IMR-90 (cell line): ENCODE data around the gene CALML3. TPM values are rescaled to one million over a fixed set of nuclear protein-coding genes. Genes with fewer than 3 reads are reported as not detected.
A peak's percentile ranks its signal among the peaks of the same experiment; 100 is the strongest.
"Not testable (repeated sequence)": the region's sequence is repeated elsewhere in the genome, so short reads cannot be mapped to it uniquely, and the experiment has no call there.

Source experiments
- ATAC-seq: fragments of 200-7000 bp; cut with Tn5 transposase; 2 replicates; pipeline ENCODE4 v1.9.1; 2020; ENCODE audit warnings: low read depth, mild to moderate bottlenecking, moderate library complexity
- BruUV-seq: library from RNA; stranded (reverse); fragments of 400-500 nt; replicated peaks from 2 replicates; lab custom pipeline; 2021; lab: Mats Ljungman, UMichigan
- CTCF ChIA-PET: fragments of 300-600 bp; formaldehyde crosslinking; extraction: SDS; loops from one replicate; lab custom pipeline; 2021; ENCODE audit warnings: antibody characterized with exemption; lab: Yijun Ruan, JAX
- POLR2A ChIA-PET: fragments of 300-600 bp; sonication (Branson Sonifier 250); formaldehyde crosslinking; loops from one replicate; lab custom pipeline; 2022; ENCODE audit warnings: antibody characterized with exemption; ENCODE audit not compliant: unreplicated experiment; lab: Charles Lee
- DNase-seq: peaks from one replicate; pipeline ENCODE4 v3.0.0; 2013
- H2AFZ ChIP-seq: replicated peaks from 2 replicates; pipeline ENCODE3; 2013; ENCODE audit warnings: low read length, mild to moderate bottlenecking; ENCODE audit not compliant: poor library complexity
- H2AK5ac ChIP-seq: 2 replicates; pipeline ENCODE4 v1.6.1; 2013; ENCODE audit warnings: low read depth, low read length, inconsistent platforms
- H2AK9ac ChIP-seq: replicated peaks from 2 replicates; pipeline ENCODE3; 2013; ENCODE audit warnings: mild to moderate bottlenecking, low read depth, low read length, moderate library complexity; ENCODE audit not compliant: poor library complexity
- H2BK120ac ChIP-seq: 2 replicates; pipeline ENCODE4 v1.6.1; 2013; ENCODE audit warnings: low read depth, low read length, inconsistent platforms
- H2BK15ac ChIP-seq: 3 replicates; pipeline ENCODE4 v1.6.1; 2013; ENCODE audit warnings: low read depth, low read length, inconsistent platforms
- H2BK20ac ChIP-seq: 2 replicates; pipeline ENCODE4 v1.6.1; 2013; ENCODE audit warnings: low read depth, mild to moderate bottlenecking, inconsistent platforms, low read length, moderate library complexity
- H2BK5ac ChIP-seq: 2 replicates; pipeline ENCODE4 v1.6.1; 2013; ENCODE audit warnings: mild to moderate bottlenecking, low read depth, low read length, inconsistent platforms; ENCODE audit not compliant: poor library complexity, severe bottlenecking
- H3K14ac ChIP-seq: replicated peaks from 2 replicates; pipeline ENCODE4 v1.6.1; 2013; ENCODE audit warnings: low read depth, low read length, inconsistent platforms
- H3K18ac ChIP-seq: 2 replicates; pipeline ENCODE4 v1.6.1; 2013; ENCODE audit warnings: low read depth, low read length, control low read depth
- H3K23ac ChIP-seq: 2 replicates; pipeline ENCODE4 v1.6.1; 2013; ENCODE audit warnings: low read depth, low read length, inconsistent platforms
- H3K27ac ChIP-seq: 2 replicates; pipeline ENCODE4 v1.5.1; 2013; ENCODE audit warnings: mild to moderate bottlenecking, control low read depth, low read length; ENCODE audit not compliant: insufficient read depth
- H3K27me3 ChIP-seq: 2 replicates; pipeline ENCODE4 v1.6.1; 2013; ENCODE audit warnings: low read length; ENCODE audit not compliant: control insufficient read depth, insufficient read depth
- H3K36me3 ChIP-seq: 2 replicates; pipeline ENCODE4 v1.6.1; 2013; ENCODE audit warnings: low read length, mixed read lengths; ENCODE audit not compliant: control insufficient read depth, insufficient read depth
- H3K4ac ChIP-seq: 2 replicates; pipeline ENCODE4 v1.6.1; 2013; ENCODE audit warnings: low read depth, low read length, inconsistent platforms
- H3K4me1 ChIP-seq: 2 replicates; pipeline ENCODE4 v1.6.1; 2013; ENCODE audit warnings: low read length, mixed read lengths; ENCODE audit not compliant: control insufficient read depth, insufficient read depth
- H3K4me2 ChIP-seq: 2 replicates; pipeline ENCODE4 v1.6.1; 2013; ENCODE audit warnings: low read depth, mild to moderate bottlenecking, control low read depth, low read length, moderate library complexity
- H3K4me3 ChIP-seq: 2 replicates; pipeline ENCODE4 v1.5.1; 2013; ENCODE audit warnings: low read depth, mild to moderate bottlenecking, control low read depth, low read length, moderate library complexity; ENCODE audit not compliant: insufficient read depth
- H3K56ac ChIP-seq: 2 replicates; pipeline ENCODE4 v1.6.1; 2013; ENCODE audit warnings: low read length, inconsistent platforms; ENCODE audit not compliant: insufficient read depth; ENCODE audit errors: extremely low read depth
- H3K79me1 ChIP-seq, 2 experiments: 2 replicates each; pipeline ENCODE4 v1.6.1; 2013; ENCODE audit warnings: low read length in 2 of 2, inconsistent platforms in 1 of 2, low read depth in 1 of 2
- H3K9ac ChIP-seq: 2 replicates; pipeline ENCODE4 v1.6.1; 2013; ENCODE audit warnings: low read depth, low read length, control low read depth
- H3K9me1 ChIP-seq: 2 replicates; pipeline ENCODE4 v1.6.1; 2013; ENCODE audit warnings: low read length, inconsistent platforms; ENCODE audit not compliant: insufficient read depth
- H3K9me3 ChIP-seq: 2 replicates; pipeline ENCODE4 v1.6.1; 2013; ENCODE audit warnings: low read length; ENCODE audit not compliant: control insufficient read depth, insufficient read depth
- H4K20me1 ChIP-seq: 2 replicates; pipeline ENCODE4 v1.6.1; 2013; ENCODE audit warnings: low read length, inconsistent platforms; ENCODE audit not compliant: insufficient read depth
- H4K5ac ChIP-seq: 2 replicates; pipeline ENCODE4 v1.6.1; 2013; ENCODE audit warnings: mild to moderate bottlenecking, low read depth, low read length, control low read depth
- H4K8ac ChIP-seq, 2 experiments: 2 replicates each; pipeline ENCODE4 v1.6.1; 2013; ENCODE audit warnings: low read depth in 2 of 2, low read length in 2 of 2, control low read depth in 1 of 2, inconsistent platforms in 1 of 2
- H4K91ac ChIP-seq: 2 replicates; pipeline ENCODE4 v1.6.1; 2013; ENCODE audit warnings: low read depth, low read length, inconsistent platforms; ENCODE audit not compliant: insufficient read depth
- WGBS, 2 experiments: methylation state at CpG; one replicate each; pipeline versions ENCODE4 v1.1.5 to v1.1.7; 2013; ENCODE audit warnings: missing lambda C conversion rate in 2 of 2; ENCODE audit not compliant: insufficient read length in 1 of 2; ENCODE audit errors: extremely low coverage in 2 of 2; 5-methylcytosine and 5-hydroxymethylcytosine counted together
- dilution Hi-C: fragments of 300-500 bp; cut with HindIII; formaldehyde crosslinking; loops from one replicate; pipeline ENCODE4 v1.14.3; 2018; ENCODE audit warnings: low sequenced_read_pairs; ENCODE audit not compliant: unreplicated experiment
- in situ Hi-C: fragments of 300-500 bp; cut with MboI; formaldehyde crosslinking; loops from 3 replicates; pipeline ENCODE4 v1.14.3; 2019; ENCODE audit warnings: low sequenced_read_pairs, inconsistent platforms, mixed read lengths
- intact Hi-C: fragments of 100-400 bp; cut with micrococcal nuclease; formaldehyde crosslinking; loops from 2 replicates; pipeline ENCODE4 v1.10.0; 2022
- polyA plus RNA-seq, 3 experiments: library from polyadenylated mRNA; depleted of rRNA; stranded (reverse); fragments of >200 nt; gene quantifications; 2 replicates each; pipeline ENCODE4 v1.2.3, GENCODE V29; 2012; ENCODE audit warnings: low replicate concordance in 1 of 3
- total RNA-seq: library from RNA; depleted of rRNA; stranded (reverse); fragments of >200 nt; gene quantifications from 2 replicates; pipeline ENCODE4 v1.2.3, GENCODE V29; 2012

Gene CALML3
- total and polyA plus RNA-seq, 2 of the 4 experiments (the other 2 are of a cell fraction): not detected

- 94% methylated on average over 3 of the region's 8 CpGs; no CpG with 5 or more reads in 1 of the 2 experiments for WGBS, 2 experiments
- ATAC-seq, H4K5ac ChIP-seq, H3K18ac ChIP-seq, H3K79me1 ChIP-seq, H3K4me3 ChIP-seq, dilution Hi-C loops, POLR2A ChIA-PET, H3K4me1 ChIP-seq, H4K91ac ChIP-seq, H2AK5ac ChIP-seq, in situ Hi-C loops, H2BK20ac ChIP-seq, DNase-seq, H3K4me2 ChIP-seq, H4K20me1 ChIP-seq, H2BK15ac ChIP-seq, H3K4ac ChIP-seq, H3K14ac ChIP-seq, intact Hi-C loops, H3K56ac ChIP-seq, H3K9ac ChIP-seq, H3K9me1 ChIP-seq, H3K36me3 ChIP-seq, CTCF ChIA-PET, H3K27me3 ChIP-seq, BruUV-seq, H3K9me3 ChIP-seq, H2AK9ac ChIP-seq, H3K23ac ChIP-seq, H2BK5ac ChIP-seq, H4K8ac ChIP-seq, H2BK120ac ChIP-seq, H2AFZ ChIP-seq: not testable (repeated sequence)
- H3K27ac ChIP-seq: peak overlapping the region; percentile 21; the same call in 1 of the 2 replicates
Observed at GRCh38 chr10:5475088-5475487, 49.7 kb upstream of the CALML3 start.

GRCh38 chr10:5475974-5476807 lies 48.6 kb upstream of the CALML3 start:
- H3K14ac ChIP-seq, H3K27ac ChIP-seq, H3K18ac ChIP-seq, H3K9me3 ChIP-seq, H3K23ac ChIP-seq, DNase-seq, dilution Hi-C loops, H4K20me1 ChIP-seq, H2BK15ac ChIP-seq, in situ Hi-C loops, H3K4me1 ChIP-seq, H2AFZ ChIP-seq, intact Hi-C loops, H3K27me3 ChIP-seq, H4K5ac ChIP-seq, H3K4me3 ChIP-seq, BruUV-seq, H4K8ac ChIP-seq, H4K91ac ChIP-seq, H2AK9ac ChIP-seq, ATAC-seq, H3K36me3 ChIP-seq, H3K9me1 ChIP-seq, H2BK5ac ChIP-seq, H2BK120ac ChIP-seq, H2BK20ac ChIP-seq, H3K4me2 ChIP-seq, H2AK5ac ChIP-seq, H3K79me1 ChIP-seq, POLR2A ChIA-PET, H3K4ac ChIP-seq, H3K56ac ChIP-seq, H3K9ac ChIP-seq: not testable (repeated sequence)
- 100% methylated on average over 3 to 4 of the region's 12 CpGs for WGBS, 2 experiments
- CTCF ChIA-PET: interaction anchor here (0.6 kb wide), 1 partner anchor 212 kb away, joined by 5 read pairs; no protein-coding TSS in a partner anchor
